ENCODE data around the gene ZNF346.

The ZNF346 gene

GRCh38 chr5:177123789-177124485 is 101.4 kb downstream of the ZNF346 start:
- DNase-seq: no peak

GRCh38 chr5:177124486-177124991 is 102.0 kb downstream of the ZNF346 start:
- no peak for DNase-seq

- DNase-seq: no peak
Measured at GRCh38 chr5:177126771-177127170, 104.3 kb downstream of the ZNF346 start.

GRCh38 chr5:177128551-177128981 is 106.1 kb downstream of the ZNF346 start:
- peak; percentile 52 for DNase-seq

GRCh38 chr5:177130211-177131018 is 107.9 kb downstream of the ZNF346 start:
- no peak for DNase-seq
